Stimulated activated CD8-positive, alpha-beta memory T cell treated with anti-CD3 and anti-CD28 coated beads, Interleukin-7, amount 100 ng/mL, for 48 hours (primary cell): ENCODE data around the gene SERGEF.

Experiments
- DNase-seq, 2 donors: peaks; one replicate each; pipeline ENCODE4 v3.0.0-alpha.2; 2020; ENCODE audit warnings: low read depth in 1 of 2; ENCODE audit errors: extremely low read depth in 1 of 2

The SERGEF gene

GRCh38 chr11:17821648-17822400, 191.0 kb downstream of the SERGEF start:
- DNase-seq, result no peak

- no peak for DNase-seq
Measured at GRCh38 chr11:17816232-17816931, 196.5 kb downstream of the SERGEF start.

GRCh38 chr11:17814546-17814945, 198.3 kb downstream of the SERGEF start:
- no peak for DNase-seq

GRCh38 chr11:17813391-17814059, 199.3 kb downstream of the SERGEF start:
- DNase-seq, result no peak

- DNase-seq, result no peak
Measured at GRCh38 chr11:17812865-17813187, 200.0 kb downstream of the SERGEF start.

GRCh38 chr11:17812091-17812864, 200.6 kb downstream of the SERGEF start:
- DNase-seq, result no peak

GRCh38 chr11:17811352-17811751, 201.5 kb downstream of the SERGEF start:
- DNase-seq, result no peak

GRCh38 chr11:17810746-17811145, 202.1 kb downstream of the SERGEF start:
- no peak for DNase-seq

GRCh38 chr11:17810041-17810440, 202.8 kb downstream of the SERGEF start:
- DNase-seq, result no peak

GRCh38 chr11:17807034-17807433, 205.8 kb downstream of the SERGEF start:
- DNase-seq, result no peak

GRCh38 chr11:17805873-17806272, 207.0 kb downstream of the SERGEF start:
- DNase-seq, result no peak

- DNase-seq, result no peak
Measured at GRCh38 chr11:17805043-17805442, 207.8 kb downstream of the SERGEF start.

- DNase-seq, result no peak
Measured at GRCh38 chr11:17803754-17804334, 209.0 kb downstream of the SERGEF start.

GRCh38 chr11:17802491-17802890, 210.4 kb downstream of the SERGEF start:
- no peak for DNase-seq

GRCh38 chr11:17801166-17801565, 211.7 kb downstream of the SERGEF start:
- no peak for DNase-seq

GRCh38 chr11:17799147-17799546, 213.7 kb downstream of the SERGEF start:
- DNase-seq, result no peak

GRCh38 chr11:17798716-17799115, 214.1 kb downstream of the SERGEF start:
- no peak for DNase-seq

GRCh38 chr11:17798253-17798652, 214.6 kb downstream of the SERGEF start:
- DNase-seq, result no peak

GRCh38 chr11:17796154-17796553, 216.7 kb downstream of the SERGEF start:
- no peak for DNase-seq

- DNase-seq, result no peak
Measured at GRCh38 chr11:17794981-17795380, 217.9 kb downstream of the SERGEF start.

GRCh38 chr11:17793642-17794170, 219.1 kb downstream of the SERGEF start:
- DNase-seq, result no peak
